Liver (tissue), 3 donors: ENCODE measurements around the gene OTOP2.

Experiments used
- GABPA ChIP-seq, 2 donors: IDR thresholded peaks in 1 of 2; conservative IDR thresholded peaks in 1 of 2; 2 replicates each; pipeline ENCODE4 v1.6.1; 2016; ENCODE audit warnings: antibody characterized with exemption in 2 of 2, mild to moderate bottlenecking in 1 of 2, moderate library complexity in 1 of 2
- HNF4A ChIP-seq, 2 donors: conservative IDR thresholded peaks; 2 replicates each; pipeline ENCODE4 v1.6.1; 2016; ENCODE audit warnings: antibody characterized with exemption in 2 of 2, mild to moderate bottlenecking in 2 of 2
- JUND ChIP-seq, 2 donors: IDR thresholded peaks; 2 replicates each; pipeline ENCODE4 v1.6.1; 2016; ENCODE audit warnings: antibody characterized with exemption in 2 of 2
- RAD21 ChIP-seq, 2 donors: IDR thresholded peaks; 2 replicates each; pipeline ENCODE4 v1.6.1; 2016; ENCODE audit warnings: antibody characterized with exemption in 2 of 2, mild to moderate bottlenecking in 2 of 2
- YY1 ChIP-seq: IDR thresholded peaks from 2 replicates; pipeline ENCODE4 v1.6.1; 2016; ENCODE audit warnings: antibody characterized with exemption, mild to moderate bottlenecking
- TF ChIP-seq, protein P1 (sequence below): fragments of 150-350 bp; IDR thresholded peaks from 2 replicates; pipeline ENCODE4 v1.5.1; 2017; ENCODE audit warnings: improper control_type of control experiment, low read depth, low read length; ENCODE audit not compliant: missing input control
- TF ChIP-seq, protein P2 (sequence below): IDR thresholded peaks from 2 replicates; pipeline ENCODE4 v1.6.1; 2016; ENCODE audit warnings: antibody characterized with exemption
- TF ChIP-seq, protein P3 (sequence below): IDR thresholded peaks from 2 replicates; pipeline ENCODE4 v1.6.1; 2016; ENCODE audit warnings: antibody characterized with exemption, mild to moderate bottlenecking
- donor health status: healthy.
- donor health status: healthy.

DNA sequence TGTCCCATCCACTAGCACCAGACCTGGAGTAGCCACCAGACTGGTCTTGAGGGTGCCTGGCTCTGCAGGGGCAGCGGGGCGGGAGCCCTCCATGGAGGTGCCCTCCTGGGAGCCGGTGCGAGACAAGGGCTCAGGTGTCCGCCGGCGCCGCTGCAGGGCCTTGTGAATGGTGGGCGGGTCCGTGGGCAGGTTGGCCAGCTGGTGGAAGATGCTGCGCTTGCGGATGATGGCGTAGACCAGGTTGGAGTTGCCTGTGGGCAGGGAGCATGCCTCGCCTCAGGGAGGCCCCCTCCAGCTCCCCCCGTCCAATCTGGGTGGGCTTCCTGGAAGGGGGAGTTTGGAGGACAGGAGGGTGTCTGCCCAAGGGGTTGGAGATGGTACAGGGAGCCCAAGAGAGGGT is 30.0 kb downstream of the OTOP2 start:
- TF ChIP-seq, protein P1, sequence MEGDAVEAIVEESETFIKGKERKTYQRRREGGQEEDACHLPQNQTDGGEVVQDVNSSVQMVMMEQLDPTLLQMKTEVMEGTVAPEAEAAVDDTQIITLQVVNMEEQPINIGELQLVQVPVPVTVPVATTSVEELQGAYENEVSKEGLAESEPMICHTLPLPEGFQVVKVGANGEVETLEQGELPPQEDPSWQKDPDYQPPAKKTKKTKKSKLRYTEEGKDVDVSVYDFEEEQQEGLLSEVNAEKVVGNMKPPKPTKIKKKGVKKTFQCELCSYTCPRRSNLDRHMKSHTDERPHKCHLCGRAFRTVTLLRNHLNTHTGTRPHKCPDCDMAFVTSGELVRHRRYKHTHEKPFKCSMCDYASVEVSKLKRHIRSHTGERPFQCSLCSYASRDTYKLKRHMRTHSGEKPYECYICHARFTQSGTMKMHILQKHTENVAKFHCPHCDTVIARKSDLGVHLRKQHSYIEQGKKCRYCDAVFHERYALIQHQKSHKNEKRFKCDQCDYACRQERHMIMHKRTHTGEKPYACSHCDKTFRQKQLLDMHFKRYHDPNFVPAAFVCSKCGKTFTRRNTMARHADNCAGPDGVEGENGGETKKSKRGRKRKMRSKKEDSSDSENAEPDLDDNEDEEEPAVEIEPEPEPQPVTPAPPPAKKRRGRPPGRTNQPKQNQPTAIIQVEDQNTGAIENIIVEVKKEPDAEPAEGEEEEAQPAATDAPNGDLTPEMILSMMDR: no peak
- TF ChIP-seq HNF4A (conservative IDR thresholded peaks at IDR 0.05): no peak
- no peak for TF ChIP-seq YY1
- no peak for TF ChIP-seq JUND (IDR thresholded peaks at IDR 0.05)
- TF ChIP-seq RAD21 (IDR thresholded peaks at IDR 0.05): no peak
- TF ChIP-seq GABPA (IDR thresholded peaks at IDR 0.05 in 1 of 2, conservative IDR thresholded peaks at IDR 0.05 in 1 of 2): no peak
- TF ChIP-seq, protein P2, sequence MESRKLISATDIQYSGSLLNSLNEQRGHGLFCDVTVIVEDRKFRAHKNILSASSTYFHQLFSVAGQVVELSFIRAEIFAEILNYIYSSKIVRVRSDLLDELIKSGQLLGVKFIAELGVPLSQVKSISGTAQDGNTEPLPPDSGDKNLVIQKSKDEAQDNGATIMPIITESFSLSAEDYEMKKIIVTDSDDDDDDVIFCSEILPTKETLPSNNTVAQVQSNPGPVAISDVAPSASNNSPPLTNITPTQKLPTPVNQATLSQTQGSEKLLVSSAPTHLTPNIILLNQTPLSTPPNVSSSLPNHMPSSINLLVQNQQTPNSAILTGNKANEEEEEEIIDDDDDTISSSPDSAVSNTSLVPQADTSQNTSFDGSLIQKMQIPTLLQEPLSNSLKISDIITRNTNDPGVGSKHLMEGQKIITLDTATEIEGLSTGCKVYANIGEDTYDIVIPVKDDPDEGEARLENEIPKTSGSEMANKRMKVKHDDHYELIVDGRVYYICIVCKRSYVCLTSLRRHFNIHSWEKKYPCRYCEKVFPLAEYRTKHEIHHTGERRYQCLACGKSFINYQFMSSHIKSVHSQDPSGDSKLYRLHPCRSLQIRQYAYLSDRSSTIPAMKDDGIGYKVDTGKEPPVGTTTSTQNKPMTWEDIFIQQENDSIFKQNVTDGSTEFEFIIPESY: no peak
- TF ChIP-seq, protein P3, sequence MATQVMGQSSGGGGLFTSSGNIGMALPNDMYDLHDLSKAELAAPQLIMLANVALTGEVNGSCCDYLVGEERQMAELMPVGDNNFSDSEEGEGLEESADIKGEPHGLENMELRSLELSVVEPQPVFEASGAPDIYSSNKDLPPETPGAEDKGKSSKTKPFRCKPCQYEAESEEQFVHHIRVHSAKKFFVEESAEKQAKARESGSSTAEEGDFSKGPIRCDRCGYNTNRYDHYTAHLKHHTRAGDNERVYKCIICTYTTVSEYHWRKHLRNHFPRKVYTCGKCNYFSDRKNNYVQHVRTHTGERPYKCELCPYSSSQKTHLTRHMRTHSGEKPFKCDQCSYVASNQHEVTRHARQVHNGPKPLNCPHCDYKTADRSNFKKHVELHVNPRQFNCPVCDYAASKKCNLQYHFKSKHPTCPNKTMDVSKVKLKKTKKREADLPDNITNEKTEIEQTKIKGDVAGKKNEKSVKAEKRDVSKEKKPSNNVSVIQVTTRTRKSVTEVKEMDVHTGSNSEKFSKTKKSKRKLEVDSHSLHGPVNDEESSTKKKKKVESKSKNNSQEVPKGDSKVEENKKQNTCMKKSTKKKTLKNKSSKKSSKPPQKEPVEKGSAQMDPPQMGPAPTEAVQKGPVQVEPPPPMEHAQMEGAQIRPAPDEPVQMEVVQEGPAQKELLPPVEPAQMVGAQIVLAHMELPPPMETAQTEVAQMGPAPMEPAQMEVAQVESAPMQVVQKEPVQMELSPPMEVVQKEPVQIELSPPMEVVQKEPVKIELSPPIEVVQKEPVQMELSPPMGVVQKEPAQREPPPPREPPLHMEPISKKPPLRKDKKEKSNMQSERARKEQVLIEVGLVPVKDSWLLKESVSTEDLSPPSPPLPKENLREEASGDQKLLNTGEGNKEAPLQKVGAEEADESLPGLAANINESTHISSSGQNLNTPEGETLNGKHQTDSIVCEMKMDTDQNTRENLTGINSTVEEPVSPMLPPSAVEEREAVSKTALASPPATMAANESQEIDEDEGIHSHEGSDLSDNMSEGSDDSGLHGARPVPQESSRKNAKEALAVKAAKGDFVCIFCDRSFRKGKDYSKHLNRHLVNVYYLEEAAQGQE: no peak
